Medulla oblongata (tissue), 1 donor: ENCODE results near the gene CTSZ.

Source experiments
- DNase-seq: peaks from one replicate; pipeline ENCODE4 v3.0.0-alpha.2; 2015; ENCODE audit errors: extremely low spot score

Gene CTSZ

DNA sequence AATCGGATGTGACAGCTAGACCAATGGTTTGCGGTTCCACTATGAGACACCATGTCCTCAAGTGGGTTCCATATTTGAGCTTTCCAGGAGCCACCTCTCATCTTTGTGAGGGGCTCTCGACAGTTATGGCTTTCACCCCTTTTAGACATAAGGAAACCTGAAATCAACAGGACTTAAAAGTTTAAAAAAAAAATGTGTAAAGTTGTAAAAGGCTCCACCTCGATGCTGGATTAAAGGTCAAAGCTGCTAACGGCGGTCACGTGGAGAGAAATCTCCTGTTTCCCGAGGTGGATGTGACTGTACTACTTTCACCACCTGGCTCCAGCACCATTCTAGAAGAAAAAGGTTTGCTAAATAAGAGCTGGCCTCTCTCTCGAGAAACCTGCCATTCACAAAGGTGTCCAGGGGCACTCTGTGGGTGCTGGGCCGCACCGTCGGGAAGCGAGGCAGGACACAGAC is 24.5 kb upstream of the CTSZ start:
- no peak for DNase-seq

DNA sequence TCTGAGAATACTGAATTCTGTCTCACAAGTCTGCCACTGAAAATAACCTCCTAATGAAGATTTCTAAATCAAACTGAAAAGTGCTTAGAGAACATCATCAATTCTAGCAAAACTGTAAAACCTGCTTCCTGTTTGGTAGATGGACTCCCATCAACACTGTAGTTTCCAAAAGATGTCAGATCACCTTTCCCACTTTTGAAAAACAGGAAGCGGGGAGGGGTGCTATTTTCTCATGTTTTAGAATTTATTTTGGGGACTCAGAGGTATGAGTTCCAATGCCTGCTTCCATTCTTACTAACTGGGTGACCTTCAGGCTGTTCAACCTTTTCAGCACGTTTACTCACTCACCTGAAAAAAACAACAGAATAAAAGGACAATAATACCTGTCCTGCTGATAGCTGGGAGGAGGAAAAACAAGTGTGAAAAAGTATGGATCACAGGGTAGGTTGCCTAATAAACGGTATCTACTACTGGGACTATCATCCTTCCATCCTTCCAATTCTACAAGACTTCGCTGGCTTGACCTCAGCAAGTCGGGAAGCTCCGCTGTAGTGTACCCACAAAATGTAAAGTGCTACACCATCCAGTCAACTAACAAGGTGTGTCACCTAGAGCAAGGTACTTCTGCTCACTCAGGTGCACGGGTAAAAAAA is 24.0 kb upstream of the CTSZ start:
- no peak for DNase-seq

DNA sequence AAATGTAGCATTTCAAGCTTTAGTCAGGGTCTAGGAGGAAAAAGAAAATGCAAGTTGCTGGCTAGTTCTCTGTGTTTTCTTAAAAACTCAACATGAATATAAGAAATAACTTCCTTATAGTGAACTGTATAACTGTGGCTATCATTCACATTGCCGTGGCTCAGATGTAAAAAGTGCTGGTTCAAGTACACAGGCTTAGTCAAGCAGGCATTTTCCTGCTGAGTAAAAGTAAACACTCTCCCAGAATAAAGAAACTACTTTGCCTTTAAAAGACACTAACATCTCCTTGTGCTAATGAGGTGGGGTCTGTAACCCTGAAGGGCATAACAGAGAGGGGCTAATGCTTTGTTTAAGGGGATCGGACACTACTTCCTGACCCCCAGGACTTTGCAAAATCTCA is 21.8 kb upstream of the CTSZ start:
- DNase-seq, result no peak

DNA sequence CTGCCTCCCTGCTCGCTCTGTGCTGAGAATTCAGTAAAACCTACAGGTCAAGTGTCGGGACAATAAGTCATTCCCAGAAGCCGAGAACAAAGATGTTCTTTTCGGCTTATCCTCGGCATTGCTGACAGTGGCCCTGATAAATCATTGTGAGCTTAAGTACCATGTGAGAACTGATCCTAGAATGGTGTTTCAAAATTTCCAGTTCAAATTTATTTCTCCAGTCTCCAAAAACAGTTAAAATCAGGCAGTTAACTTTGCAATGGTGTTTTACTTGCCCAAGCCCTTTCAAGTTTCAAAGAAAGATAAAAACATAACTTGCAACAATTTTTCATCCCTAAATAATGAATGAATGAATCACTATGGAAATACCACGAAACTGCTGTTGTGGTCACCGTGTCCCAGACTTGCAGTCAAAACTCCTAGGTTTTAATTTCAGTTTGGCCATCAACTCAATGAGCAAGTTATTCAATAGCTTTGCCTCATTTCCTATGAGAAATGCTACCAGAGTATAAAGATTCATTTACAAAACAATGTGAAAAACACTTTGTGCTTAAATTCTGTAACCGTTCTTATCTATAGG is 20.8 kb upstream of the CTSZ start:
- no peak for DNase-seq

DNA sequence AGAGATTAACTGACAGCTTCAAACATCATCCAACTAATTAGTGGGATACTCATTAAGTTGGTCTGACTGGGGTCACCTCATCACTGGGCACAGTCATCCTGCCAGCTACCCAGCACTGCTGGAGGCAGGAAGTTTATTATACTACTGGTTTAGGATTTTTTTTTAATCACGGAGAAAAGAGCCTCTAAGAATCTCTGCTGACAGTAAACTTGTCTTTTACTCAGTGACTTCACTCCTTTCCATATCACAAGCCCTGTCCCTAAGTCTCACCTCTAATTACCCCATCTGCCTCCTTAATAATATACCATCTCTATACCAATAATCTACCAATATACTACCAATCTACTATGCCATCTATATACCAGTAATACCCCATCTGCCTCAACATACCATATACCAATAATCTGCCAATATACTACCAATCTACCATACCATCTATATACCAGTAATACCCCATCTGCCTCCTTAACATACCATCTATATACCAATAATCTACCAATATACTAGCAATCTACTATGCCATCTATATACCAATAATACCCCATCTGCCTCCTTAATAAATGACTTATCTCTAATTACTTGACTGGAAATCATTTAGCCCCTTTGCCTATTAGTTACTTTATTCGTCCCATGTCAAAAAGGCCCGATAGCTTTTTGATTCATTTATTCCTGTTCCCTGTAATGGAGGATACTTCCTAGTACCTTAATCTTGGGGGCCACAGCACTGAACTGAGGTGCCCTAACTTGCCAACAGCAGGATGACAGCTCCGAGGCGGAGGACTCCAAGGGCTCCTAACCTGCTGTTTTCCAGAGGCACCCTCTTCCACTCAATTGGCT is 20.1 kb upstream of the CTSZ start:
- no peak for DNase-seq

DNA sequence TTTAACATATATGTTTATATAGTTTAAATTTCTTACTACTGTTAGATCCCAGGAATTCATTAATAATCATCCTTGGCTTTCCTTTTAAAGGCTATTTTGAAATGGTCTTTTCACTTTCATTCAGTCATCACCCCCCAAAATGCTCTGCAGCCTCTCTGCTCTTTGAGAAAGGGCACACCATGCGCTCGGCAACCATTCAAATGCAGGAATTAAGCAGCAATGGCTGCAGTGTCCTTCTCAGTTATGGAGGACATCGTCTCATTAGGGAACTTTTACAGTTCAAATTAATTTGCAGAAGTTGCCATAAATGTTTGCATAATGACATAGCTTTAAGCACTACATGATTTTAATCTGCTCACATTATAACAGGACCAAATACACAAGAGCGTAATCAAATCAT is 18.5 kb upstream of the CTSZ start:
- DNase-seq, result no peak

DNA sequence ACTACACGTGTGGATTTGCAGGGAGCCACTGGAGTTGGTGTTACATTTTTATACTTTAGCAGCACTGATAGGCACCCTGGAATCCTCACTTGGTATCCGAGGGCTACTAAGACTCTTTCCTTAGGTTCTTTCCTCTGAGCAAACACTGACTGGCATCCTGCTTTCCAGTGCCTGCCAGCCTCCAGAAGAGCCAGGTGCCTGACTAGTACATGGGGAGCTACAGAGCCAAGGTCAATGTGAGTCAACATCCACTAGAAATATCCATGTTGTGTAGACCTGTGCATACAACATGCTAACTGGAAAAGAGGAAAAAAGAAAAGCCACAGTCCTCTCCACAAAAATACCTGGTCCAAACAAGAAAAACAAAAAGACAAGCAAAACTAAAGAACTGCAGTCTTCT is 18.0 kb upstream of the CTSZ start:
- DNase-seq, result no peak

DNA sequence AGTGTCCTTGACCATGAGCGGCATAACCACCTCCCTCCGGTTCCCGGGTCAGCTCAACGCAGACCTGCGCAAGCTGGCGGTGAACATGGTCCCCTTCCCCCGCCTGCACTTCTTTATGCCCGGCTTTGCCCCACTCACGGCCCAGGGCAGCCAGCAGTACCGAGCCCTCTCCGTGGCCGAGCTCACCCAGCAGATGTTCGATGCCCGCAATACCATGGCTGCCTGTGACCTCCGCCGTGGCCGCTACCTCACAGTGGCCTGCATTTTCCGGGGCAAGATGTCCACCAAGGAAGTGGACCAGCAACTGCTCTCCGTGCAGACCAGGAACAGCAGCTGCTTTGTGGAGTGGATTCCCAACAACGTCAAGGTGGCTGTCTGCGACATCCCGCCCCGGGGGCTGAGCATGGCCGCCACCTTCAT is 17.1 kb upstream of the CTSZ start:
- no peak for DNase-seq

DNA sequence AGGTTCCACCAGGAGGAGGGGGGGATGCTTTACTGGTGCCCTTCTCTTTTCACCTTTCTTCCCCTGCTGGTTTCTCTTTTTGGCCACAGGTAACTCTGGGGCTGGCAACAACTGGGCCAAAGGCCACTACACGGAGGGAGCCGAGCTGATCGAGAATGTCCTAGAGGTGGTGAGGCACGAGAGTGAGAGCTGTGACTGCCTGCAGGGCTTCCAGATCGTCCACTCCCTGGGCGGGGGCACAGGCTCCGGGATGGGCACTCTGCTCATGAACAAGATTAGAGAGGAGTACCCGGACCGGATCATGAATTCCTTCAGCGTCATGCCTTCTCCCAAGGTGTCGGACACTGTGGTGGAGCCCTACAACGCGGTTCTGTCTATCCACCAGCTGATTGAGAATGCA is 16.6 kb upstream of the CTSZ start:
- no peak for DNase-seq

DNA sequence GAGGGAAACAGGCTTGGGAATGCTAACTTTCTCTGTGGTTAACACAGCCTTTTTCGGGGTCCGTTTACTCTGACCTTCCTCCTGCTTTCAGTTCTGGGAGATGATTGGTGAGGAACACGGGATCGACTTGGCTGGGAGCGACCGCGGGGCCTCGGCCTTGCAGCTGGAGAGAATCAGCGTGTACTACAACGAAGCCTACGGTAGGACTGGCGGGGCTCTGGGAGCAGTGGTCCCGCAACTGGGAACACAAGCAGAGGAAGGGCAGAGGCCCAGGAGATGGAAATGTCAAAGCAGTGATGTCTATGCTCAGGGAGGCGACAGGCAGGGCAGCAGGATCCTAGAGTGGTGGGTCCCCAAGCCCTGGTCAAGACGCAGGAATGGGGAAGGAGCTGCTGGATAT is 15.7 kb upstream of the CTSZ start:
- no peak for DNase-seq

DNA sequence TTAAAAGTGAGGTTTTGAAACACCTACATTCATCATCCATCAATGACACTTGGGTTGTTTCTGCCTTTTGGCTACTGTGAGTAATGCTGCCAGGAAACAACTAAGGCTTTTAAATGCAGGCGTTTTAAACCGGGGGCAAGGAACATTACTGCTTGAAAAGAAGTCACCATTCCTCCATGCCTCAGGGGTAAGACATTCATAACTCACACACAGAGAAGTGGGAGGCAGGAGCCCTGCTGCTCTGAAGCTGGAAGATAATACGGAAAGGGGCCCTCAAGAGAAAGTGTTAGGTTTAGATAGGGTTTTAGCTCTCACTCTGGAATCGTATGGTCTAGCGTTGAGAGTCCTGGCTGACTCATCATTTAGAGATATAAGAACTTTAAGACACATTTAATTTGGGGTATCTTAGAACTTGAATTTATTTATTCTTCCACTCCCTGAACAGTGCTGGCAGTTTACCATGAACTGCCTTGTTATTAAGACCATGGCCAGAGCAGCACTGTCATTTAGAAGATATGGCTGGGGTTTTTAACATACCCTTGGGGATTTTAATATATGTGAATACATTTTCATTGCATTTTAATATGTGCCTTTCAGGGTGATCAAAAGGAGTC is 14.0 kb upstream of the CTSZ start:
- DNase-seq, result no peak

DNA sequence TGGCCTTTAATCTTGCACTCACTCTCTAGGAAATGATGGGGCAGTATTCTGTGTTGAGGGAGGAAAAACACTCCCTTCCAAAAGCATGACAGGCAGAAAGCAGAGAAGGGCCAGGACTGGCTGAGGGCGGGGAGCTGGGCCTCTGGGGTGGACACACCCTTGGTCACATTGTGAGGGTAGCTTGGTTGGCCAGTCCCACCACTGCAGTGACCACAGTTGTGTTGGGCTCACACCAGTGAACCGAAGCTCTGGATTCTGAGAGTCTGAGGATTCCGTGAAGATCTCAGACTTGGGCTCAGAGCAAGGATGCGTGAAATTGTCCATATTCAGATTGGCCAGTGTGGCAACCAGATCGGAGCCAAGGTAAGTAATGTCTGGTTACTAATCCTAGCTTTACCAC is 12.2 kb upstream of the CTSZ start, which contains the start of gene TUBB1:
Gene TUBB1 (plus strand): TSS at position 213 of the 400 bp plus-strand sequence. CDS start 94 bp downstream, at position 307.
- no peak for DNase-seq

DNA sequence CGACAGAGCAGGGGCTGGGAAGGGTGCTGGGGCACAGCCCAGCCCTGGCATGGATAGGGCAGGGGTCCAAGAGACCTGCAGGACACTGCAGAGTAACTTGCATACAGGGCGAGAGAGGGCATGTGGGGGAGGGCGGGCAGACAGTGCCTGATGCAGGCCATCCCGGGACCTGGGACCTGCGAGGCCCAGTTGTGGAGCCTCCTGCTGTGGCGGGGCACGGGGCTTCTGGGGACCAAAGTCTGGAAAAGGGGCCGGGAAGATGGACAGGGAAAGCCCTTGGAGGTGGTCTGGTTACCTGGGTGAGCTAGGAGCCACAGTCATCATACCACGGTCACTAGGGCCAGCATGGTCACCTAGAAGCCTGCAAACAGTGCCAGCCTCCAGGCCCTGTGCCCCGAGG is 11.8 kb upstream of the CTSZ start:
- DNase-seq, result no peak

DNA sequence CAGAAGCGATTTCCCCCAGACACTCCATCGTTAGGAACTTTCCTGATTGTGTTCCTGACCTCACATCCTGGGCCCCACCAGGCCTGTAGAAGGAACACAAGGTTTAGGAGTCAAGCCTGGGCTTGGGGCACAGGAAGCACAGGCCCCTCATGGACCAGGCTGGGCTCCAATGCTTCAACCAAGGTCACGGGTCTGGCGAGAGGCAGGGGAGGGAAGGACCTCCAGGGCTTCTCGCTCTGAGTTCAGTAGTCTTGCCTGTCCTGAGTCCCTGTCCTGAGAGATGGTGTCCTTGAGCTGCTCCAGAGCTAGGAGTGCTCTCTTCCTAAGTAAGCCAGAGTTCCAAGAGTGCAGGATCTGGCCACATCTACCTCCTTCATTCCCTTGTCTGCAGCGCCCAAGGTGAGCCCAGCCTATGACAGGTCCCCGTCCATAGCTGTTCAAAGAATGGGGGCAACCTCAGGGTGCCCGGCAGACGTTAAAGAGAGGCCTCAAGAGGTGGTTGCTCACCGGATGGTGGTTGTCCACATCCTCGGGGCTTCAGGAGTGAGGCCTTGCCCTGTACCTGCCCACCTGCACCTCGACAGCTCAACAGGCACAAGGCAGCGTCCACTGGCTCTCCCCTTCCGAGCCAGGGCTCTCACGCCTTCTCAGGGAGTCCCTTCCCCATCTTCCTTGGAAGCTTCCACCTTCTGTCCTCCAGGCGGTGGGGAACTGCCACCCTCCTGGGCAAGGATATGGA is 10.6 kb upstream of the CTSZ start:
- no peak for DNase-seq

DNA sequence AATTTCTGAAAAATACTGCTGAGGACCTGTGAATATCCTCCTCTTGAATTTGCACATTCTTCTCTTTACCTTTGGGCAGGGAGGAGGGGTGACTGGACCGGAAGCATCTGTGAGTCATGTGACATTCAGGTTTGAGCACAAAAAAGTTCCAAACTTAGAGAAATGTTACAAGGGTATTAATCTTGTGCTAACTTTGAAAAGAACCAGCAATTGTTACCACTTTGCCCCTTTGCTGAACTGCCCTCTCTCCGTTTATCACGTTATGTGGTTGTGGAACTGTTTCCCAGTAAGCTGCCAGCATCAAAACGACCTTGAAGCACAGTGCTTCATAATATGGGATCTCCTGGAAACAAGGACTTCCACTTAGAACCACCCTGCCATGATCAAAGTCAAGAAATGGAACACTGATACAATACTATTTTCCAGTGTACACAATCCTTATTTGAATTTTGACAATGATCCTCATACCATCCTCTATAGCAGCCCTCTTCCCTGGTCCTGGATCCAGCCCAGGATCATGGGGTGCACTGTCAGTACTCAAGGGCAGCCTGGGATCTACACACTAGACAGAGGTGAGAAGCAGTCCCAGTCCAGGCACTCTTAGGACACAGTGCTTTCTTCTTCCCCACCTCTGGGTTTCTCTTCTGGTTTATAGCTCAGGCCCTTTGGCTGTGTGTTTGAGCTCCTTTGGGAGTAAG is 9.9 kb upstream of the CTSZ start:
- DNase-seq, result no peak

DNA sequence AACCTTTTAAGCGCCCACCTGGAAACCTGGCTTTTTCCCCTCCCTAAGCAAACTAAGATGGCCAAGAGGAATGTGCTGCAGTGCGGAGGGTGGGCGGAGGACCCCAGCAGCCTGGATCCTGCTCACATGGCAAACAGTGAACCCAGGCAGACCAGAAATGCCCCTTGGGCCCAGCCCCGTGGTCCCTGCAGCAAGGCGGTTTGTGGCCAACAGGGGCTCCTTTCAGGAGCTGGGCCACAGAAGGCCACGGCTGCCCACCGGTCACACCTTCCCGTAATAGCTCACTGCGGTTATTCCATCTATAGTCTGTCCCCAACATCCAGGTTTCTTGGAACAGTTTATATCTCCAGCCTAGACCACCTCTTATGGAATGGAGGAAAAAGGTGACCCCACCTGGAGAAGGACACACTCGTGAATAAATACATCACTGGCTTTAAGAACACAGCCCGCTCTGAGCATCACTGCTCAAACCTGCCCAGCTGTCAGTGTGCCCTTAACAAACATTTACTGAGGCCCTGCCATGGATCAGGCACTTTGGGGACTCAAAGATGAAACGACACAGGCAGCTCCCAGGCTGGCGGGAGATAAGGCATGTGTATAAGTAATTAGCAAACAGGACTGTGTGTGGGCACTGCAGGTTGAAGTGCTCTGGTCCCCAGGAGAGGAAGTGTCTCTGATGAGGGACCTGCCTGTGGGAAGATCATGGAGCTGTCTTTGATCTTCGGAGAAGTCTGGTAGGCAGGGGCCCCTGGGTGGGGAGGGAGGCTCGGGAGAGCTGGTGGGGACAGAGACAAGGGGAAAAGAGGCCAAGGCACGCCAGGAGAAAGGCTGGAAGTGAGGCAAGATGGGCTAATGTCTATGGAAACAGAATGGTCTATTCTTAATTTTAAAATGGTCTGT is 9.0 kb upstream of the CTSZ start:
- DNase-seq, result no peak

DNA sequence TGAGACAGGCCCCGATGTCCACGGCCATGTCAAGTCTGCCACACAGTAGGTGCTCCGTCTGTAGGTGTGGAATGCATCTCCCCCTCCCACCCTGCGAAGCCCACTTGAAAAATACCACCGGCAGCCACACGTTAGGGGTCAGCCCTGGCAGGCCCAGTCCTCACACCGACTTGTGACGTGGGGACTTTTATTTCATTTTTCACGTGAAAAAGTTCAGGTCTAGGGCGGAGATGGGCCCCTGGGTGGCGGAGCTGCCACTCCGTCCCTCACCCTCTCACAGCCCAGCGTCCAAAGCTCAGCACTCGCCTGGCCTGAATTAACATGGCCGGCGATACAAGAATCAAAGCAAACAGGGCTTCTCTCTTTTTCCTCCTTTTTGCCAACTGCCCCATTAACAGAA is 8.4 kb upstream of the CTSZ start:
- DNase-seq, result no peak

DNA sequence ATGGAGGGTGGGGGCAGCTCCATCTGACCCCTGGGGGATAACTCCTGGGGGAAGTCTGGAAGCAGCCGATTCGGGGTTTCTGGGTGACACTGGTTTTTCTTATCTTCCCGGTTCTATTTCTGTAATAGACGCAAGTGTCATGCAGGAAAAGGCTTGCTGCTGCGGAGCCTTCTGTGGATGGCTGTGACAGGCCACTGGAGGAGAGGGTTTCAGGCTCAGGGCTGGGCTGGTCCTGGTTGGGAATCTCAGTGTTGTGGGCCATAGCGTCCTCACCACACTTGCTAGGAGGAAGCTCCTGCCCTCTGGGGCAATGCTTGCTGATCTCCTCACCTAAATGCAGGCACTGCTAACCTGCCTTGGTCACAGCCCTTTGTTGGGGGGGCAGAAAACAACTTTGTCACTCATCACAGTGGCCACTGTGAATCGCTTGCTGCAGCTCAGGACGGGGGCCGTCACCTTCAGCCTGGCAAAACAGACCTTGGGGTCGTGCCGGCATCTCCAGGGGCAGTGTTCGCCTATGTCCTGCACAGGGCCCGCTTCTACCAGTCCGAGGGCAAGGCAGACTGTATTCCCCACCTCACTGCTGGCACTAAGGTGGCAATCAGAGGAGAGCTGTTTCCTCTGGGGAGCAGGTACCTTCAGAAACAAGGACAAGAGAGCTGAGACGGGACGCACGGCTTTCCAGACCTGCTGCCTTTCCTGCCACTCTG is 7.8 kb upstream of the CTSZ start:
- no peak for DNase-seq

DNA sequence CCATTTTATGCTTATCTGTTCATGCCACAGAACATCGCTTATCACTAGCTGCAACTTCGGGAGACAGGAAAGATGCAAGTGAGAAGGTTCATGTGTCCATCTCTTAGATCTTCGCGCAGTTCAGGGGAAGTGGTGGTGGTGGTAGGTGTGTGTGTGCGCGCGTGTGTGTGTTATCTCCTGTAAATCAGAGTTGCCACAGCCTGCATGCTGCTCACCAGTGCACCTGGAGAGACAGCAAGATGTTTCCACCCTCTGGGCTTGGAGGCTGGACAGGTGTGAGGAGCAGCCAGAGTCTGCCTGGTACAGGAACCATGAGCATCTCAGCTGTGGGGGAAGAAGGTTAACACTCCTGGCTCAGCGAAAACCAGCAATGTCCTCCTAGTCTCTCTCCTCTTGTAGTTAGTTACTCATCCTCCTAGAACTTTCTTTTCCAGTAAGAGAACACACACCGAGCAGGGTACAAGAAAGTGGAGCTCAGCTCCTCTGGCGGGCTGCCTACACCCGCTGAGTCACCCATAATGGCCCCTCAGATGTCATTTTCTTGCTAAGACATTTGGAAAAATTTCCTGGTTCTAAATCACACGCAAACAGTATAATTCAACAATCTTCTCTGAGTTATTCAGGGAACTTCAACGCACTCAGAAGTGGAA is 7.0 kb upstream of the CTSZ start:
- no peak for DNase-seq
